ENCODE data around the gene MPPE1.

The MPPE1 gene

DNA sequence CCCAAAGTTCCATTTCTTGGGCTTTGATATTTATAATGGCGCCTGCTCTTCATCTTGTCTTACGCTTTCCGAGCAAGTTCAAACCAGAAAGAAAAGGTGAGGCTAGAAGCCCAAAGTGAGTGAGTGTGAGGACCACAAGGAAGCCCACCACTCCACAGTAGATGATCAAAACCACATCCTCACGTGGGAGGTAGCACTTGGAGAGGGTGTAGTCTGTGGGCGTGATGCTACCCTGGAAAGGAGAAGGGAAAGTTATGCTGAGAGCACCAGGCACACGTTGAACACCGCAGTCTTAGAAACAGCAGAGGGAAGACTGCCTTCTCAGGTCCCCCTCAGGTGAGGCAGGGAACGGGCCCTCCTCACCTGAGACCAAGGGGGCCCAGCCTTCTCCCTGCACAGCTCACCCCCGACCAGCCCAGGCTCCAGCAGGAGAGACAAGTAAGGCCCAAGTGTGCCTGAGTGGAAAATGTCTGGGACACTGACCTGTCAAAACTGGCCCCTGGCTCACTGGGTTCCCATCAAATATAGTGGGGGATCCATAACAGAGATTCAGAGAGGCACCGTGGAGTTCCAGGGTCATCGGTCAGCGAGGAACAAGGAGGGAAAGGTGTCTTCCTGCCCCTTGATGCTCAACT, 23.6 kb downstream of the MPPE1 start:
- DNase-seq (ENCODE audit: low spot score): no peak

DNA sequence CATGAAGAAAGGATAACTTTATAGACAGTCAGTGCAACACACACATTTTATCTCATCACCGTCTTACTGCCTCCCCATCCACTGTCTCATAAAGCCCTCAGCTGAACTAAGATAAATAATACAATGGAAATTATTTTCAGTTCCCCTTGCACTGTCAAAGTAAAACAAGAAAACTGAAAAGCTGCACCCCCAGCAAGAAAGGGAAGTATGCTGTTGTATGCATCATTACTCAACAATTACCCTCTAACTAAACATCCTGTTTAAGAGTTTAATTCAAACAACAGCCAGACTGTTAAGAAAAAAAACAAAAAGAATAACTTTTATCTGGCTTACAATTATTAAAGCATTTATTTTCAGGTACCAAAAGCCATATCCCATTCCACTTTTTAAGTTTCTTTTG, 25.0 kb downstream of the MPPE1 start:
- no peak for DNase-seq (ENCODE audit: low spot score)

DNA sequence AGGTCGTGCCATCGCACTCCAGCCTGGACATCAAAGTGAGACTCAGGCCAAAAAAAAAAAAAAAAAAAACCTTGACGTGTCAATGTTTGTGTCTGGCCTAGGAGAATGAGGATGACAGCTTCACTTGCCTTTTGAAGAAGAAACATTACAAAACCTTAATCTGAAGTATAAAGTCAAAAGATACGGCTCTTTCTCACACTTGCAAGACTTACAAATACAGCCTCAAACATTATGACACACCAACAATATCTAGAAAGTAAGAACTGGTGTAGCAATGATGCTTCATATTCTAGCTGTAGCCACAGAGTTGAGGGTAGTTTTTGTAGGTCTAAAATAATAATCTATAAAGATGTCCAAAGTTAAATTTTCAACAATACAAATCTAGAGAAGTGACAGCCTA, 25.5 kb downstream of the MPPE1 start:
- DNase-seq (ENCODE audit: low spot score): no peak

DNA sequence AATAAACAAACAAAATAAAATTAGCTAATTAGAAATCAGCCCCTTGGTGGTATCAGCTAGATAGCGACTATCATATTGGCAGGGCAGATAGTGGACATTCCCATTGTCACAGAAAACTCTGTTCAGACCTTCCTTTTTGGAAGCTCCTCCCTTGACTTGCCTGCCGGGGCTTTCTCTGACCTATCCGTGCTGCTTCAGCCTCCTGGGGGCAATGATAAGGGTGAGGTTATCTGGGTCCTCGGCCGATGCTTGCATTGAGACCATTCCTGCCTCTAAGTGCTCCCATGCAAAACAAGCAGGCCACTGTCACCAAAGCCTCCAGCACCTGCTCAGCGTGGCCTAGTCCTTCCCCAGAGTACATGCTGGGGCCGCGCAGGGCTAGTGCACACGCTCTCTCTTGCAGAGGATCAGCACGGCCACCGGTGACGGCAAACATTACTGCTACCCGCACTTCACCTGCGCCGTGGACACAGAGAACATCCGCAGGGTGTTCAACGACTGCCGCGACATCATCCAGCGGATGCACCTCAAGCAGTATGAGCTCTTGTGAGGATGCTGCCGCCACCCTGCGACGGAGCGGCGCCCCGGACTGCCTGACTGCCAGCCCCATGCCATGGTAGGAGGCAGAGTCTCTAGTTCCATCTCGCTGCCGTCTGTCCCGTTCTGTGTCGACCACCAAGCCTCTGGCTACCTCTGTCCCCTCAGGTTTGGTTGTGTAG, 27.4 kb downstream of the MPPE1 start:
- DNase-seq (ENCODE audit: low spot score): no peak

DNA sequence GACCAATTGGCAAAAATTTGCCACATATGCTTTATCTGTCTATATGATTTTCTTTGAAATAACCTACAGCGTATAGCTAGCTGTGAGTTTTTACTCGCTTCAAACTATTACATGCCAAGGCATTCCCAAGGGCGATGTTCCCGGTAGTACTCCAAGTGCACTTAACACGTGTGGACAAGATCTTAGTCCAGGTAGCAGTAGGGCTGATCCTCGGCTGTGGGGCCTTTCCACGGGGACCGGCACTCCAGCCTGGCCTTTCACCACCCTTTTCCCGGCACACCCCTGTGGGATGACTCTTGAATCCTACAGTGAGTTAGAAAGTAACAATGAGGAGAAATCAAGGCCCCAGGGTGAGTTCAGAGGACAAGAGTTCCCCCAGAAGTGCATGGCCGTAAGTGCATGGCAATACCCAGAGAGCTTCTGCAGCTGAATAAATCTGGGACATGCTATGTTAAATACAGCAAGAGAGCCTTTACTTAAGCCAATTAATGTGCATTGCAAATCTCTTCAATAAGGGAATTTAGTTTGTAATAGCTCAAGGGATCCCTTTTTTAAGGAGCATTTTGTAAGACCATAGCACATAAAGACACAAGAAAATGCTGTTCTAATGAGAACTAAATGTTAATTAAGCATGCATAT, 30.5 kb downstream of the MPPE1 start:
- DNase-seq (ENCODE audit: low spot score): no peak

DNA sequence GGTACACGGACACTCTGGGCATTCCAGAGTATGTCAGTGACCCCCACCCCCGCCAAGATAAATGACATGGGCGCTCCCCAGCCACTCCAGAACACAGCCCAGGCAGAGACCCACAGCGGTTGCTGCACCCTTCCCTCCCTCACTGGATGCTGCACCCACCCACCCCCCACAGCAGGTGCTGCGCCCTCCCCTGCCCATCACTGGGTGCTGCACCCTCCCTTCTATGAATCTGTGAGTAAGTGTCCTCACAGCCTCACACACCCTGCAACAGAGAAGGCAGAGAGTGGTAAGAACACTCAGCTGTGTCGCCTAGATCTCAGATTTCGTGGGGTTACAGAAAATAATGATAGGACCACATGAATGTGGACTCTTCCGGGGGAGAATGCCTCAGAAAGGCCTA, 33.4 kb downstream of the MPPE1 start:
- no peak for DNase-seq (ENCODE audit: low spot score)

DNA sequence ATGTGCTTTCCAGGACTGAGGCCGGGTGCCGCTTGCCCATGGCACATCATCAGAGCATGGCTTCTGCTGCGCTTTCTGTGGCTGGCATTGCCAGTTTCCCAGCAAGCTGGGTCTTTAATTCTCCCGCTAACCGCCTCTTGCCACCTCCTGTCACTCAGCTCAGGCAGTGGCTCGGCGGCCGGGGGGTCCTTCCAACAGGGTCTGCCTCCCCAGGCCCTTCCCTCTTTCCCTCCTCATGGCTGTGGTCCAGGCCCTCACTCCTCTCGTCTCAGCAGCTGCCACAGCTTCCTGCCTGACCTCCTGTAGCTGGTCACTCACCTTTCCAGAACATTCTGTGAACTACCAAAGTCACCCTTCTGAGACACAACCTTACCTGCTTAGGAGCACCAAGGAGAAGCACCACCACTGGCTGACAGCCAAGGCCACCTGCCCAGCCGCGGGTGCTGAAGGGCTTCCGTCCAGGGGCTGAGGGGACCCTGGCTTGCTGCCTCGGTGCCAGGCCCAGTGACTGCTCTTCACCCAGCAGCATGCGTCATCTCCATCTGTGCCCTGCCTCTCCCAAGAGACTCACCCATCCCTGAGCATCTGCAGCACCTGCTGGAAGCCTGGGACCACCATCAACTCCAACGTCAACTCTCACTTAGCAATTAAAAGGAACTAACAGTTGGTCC, 34.3 kb downstream of the MPPE1 start:
- DNase-seq (ENCODE audit: low spot score): no peak

DNA sequence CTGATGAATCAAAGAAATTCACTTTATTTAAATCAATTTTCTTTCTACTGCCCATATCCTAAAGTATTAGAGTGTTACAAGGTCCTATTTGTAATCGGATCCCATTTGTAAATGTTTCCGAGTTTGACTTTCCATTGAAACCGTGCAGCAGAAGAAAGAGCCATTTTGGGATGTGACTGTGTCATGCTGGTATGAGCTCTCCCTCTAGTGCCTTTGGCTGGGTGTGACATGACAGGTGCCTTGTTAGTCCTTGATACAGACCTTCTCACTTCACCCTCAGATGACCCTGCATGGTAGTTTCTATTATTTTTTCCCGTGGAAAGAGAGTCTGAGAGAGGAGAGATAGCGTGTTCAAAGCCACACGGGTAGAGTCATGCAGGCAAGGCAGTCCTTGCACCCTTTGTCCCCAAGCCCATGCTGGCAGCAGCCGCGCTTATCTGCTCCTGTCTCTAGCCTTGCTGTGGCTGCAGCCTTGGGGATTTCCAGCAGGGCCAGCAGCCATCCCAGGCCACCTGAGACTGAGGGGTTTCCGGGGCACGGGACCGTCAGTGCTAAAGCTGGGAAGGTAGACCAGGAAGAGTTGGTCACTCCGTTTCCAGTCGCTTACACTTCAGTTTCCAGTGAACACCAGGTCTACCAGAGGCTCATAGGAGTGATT, 35.5 kb downstream of the MPPE1 start:
- peak; percentile 81 for DNase-seq (ENCODE audit: low spot score)

DNA sequence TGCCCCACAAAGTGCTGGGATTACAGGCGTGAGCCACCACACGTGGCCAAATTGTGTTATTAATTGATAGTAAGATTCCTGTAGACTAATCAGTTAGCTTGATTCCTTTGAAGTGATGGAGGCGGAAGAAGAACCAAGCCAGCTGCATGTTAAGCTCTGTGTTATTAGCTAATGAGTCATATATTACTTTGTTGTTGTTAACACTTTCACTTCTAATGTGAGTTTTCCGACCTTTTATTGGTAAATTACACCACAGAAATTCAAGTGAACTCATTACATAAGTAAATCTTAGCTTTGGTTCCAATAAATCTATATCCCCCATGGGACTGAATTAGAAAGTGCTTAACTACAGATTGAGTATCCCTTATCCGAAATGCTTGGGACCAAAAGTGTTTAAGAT, 36.6 kb downstream of the MPPE1 start:
- peak; percentile 80 for DNase-seq (ENCODE audit: low spot score)

DNA sequence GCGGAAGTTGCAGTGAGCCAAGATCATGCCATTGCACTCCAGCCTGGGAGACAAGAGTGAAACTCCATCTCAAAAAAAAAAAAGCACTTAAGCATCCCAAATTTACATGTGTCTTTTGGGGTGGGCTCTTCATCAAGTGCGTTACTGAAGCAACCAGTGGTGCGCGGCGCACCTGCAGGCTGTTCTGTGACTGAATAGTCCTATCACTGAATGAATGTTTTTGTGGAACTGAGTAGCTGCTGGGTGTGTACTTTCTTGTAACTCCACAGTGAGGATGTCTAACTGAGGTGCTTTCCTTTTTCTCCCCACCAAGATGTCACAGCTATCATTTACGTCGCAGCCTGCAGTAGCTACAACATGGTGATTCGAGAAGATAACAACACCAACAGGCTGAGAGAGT, 39.9 kb downstream of the MPPE1 start:
- DNase-seq (ENCODE audit: low spot score): no peak

DNA sequence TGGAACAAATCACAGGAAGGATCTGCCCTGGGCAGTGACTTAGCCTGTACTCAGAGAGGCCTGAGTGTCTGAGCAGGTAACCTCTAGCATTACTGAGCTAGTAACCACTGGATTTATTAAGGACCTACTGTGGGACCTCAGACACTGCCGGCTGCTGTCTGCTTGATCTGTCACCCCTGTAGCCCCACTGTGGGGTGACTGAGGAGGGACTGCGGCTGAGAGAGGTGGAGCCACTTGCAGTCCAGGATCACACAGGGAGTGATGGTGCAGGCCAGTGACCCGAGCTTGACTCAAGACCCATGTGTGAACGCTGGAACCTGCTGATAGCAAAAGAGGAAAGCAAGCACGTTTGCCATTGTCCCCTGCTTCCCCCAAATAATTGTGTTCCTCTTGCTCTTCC, 41.4 kb downstream of the MPPE1 start:
- no peak for DNase-seq (ENCODE audit: low spot score)

DNA sequence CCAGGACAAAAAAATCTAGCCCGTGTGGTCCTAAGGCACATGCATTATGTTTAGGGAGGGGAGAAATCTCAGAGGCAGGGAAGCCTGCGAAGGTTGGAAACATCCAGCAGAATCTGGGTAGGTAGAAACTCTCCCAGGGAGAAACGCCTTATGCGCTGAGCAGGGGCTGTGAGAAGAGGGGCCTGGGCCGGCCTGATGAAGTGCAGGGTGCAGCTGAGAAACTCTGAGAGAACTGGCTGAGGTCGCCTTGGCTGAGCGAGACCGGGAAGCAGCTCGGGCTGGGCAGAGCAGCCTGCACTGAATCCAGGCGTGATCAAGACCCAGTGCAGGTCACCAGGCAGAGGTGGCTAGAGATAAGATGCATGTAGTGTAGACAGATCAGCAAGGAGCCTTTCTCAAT, 41.8 kb downstream of the MPPE1 start:
- no peak for DNase-seq (ENCODE audit: low spot score)

DNA sequence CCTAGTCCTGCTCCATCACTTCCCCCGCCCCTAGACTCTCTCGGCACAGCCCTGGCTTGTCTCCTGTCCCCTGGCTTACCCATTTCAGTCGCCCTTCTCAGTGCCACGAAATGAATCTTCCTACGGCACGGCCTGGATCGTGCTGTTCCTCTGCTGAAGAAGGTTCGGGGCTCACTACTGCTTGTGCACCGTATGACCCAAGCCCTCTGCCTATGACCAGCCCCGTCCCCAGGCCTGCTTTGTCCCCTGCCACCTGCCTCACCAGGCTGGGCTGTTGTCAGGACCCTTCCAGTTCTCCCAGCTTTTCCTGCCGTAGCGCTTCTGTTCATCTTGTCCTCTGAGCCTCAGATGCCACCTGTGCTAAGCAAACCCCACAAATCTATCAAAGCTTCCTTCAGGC, 43.0 kb downstream of the MPPE1 start:
- no peak for DNase-seq (ENCODE audit: low spot score)

DNA sequence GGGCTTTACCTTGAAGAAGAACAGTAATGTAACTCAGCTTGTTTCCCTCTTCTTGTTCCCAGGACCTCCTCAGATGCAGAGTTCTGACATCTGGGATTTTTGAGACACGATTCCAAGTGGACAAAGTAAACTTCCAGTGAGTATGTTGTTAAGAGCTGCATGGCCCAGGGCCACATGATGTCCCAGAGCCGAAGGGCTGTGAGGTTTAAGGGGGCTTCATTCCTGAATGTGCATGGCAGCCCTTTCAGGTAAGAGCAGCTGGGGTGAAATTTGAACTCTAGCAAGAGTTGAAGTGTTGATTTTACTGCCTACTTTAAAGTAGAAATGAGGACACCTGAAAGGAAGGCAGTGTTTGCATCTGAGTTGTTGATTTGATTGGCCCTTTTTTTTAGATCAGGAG, 43.6 kb downstream of the MPPE1 start:
- DNase-seq (ENCODE audit: low spot score): no peak

DNA sequence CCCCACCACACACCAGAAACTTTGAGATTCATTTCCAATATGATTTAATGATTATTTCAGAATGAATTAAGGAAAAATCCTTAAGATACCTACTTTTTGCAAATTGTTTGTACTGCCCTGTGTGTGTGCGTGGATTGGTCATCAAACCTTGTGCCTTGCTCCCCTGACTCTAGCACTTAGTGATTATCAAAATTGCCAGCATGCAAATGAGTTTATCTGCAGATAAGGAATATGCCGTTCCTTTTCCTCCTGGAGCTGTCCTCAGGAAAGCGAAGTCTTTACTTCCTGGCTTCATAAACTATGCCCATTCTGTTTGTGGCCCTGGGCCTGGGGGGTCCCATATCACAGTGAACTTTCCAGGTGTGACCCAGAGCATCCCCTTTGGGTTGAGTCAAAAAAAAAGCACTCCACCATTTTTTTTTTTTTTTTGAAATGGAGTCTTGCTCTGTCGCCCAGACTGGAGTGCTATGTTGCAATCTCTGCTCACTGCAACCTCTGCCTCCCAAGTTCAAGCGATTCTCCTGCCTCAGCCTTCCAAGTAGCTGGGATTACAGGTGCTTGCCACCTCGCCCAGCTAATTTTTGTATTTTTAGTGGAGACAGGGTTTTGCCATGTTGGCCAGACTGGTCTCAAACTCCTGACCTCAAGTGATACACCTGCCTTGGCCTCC, 45.5 kb downstream of the MPPE1 start:
- DNase-seq (ENCODE audit: low spot score): no peak

DNA sequence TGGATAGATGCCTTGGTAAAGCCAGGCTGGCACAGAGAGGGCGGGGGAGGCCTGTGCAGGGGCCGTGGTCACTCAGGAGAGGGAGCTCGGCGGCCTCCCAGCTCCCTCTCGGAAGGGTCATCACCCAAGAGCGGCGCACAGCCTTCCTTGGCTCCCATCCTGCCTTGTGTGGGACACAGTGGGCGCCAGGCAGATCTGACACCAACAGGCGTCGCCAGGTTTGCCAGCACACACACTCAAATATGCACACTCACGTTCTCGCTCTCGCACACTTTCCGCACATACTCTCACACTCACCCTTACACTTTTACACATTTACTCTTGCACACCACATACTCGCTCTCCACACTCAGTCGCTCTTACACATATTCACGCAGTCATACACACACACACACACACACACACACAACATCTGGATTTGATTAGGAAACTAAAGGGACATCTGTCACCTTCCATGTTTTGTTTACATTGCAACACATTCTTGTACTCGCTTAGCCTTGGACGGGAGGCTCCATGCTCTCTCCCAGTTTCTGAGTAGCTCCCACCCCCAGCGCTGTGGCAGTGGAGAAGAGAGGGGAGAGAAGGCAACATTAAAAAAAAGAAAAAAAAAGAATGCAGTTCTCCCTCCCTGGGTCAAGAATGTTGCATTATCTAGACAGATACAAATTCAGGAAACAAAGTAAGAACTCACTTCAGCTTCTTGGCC, 46.4 kb downstream of the MPPE1 start:
- DNase-seq (ENCODE audit: low spot score): no peak

DNA sequence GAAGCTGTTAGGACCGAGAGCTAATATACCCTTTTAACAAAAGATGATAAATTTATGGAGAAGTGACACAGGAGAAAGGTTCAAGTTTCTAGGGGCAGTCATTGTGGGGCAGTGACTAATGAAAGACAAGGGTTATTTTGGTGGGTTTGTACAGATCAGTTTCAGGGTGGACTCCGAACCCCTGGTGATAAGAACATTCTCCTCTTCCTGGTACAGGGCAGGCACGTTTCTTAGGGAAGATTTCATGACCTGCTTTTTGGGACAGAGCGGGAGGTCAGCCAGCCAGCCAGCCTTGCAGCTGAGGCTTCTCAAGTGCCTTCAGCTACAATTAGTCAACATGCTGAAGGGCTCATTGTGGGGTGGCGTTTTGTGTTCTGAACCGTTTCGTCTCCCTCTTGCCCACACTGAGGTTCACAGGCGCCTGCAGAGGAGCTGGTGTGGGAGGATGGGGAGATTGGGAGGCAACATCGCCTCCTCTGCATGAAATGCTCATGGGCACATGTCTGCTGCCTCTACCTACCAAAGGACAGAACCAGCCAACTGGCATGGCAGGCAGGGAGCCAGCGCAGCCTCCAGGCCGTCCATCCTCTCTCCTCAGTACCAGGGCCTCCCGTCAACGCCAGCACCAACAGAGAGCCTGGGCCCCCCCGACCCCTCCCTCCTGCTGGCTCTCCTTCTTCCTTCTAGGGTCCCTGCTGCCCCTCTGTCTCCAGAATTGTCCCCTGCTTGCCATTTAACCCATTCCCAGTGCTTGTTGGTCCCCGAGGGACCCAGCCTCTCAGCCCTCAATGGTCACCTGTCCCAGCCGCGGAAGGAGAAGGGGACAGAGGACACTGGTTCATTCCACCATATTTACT, 47.3 kb downstream of the MPPE1 start:
- DNase-seq (ENCODE audit: low spot score): no peak

DNA sequence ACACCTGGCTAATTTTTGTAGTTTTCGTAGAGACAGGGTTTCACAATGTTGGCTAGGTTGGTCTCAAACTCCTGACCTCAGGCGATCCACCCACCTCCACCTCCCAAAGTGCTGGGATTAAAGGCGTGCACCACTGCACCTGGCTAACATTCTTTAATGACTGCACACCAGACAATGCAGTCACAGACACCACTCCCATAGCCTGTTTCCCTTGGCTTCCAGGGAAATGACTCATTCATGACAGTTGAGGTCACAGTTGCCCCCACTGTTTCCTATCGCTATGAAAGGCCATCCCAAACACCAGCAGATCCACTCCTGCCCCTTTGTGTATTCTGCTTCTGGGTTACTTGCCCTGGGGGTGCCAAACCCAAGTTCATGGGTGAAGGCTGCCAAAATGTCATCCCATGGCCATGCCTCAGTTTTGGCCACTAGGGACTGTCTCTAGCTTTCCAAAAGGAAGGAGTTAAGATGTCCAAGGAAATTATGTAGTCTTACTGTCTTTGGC, 48.2 kb downstream of the MPPE1 start:
- DNase-seq (ENCODE audit: low spot score): peak; percentile 96

DNA sequence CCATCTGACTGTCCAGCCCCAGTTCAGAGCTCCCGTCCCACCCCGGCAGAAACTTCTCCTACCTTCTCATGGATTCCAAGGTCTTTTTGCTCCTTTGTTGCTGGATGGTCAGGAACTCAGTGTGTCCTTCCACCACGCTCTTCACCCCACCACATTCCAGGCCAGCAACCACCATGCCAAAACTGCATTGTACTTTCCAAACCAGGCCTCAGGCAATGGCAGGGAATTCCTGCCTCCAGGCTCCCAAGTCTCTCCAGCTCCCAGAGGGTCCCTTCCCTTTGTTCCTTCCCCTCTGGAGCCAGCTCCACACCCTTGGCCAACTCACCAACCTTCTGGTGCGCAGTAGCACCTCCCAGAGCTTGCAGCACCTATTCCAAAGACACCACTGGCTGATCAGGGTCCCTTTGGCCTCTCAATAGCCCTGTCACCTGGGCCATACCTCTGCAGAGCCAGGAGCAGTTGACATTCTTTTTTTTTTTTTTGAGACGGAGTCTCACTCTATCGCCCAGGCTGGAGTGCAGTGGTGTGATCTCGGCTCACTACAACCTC, 48.8 kb downstream of the MPPE1 start:
- DNase-seq (ENCODE audit: low spot score): no peak

All from SW480 (cell line).